H1 (cell line): ENCODE results near the gene TLCD2. TPM values are rescaled to one million over a fixed set of nuclear protein-coding genes. Genes with fewer than 3 reads are reported as not detected.

Experiments
- CREB1 ChIP-seq: IDR thresholded peaks from 2 replicates; pipeline ENCODE4 v1.6.1; 2012; ENCODE audit warnings: inconsistent platforms
- EP300 ChIP-seq, 2 experiments: IDR thresholded peaks; 1 replicate in 1 of 2; 2 replicates in 1 of 2; pipeline ENCODE4 v1.6.1; 2011 to 2012; ENCODE audit warnings: low read depth in 2 of 2, low read length in 2 of 2, mild to moderate bottlenecking in 2 of 2, borderline replicate concordance in 1 of 2, inconsistent platforms in 1 of 2, moderate library complexity in 1 of 2
- TAF7 ChIP-seq: optimal IDR thresholded peaks from 2 replicates; pipeline ENCODE3; 2011; ENCODE audit warnings: low read depth, mild to moderate bottlenecking, inconsistent platforms, low read length, moderate library complexity, borderline replicate concordance
- ZNF274 ChIP-seq: IDR thresholded peaks from 2 replicates; pipeline ENCODE4 v1.7.0; 2012; ENCODE audit warnings: low read length, borderline replicate concordance; ENCODE audit errors: extremely low read depth
- polyA plus RNA-seq, 7 experiments: library from polyadenylated mRNA; depleted of rRNA in 3 of 7; stranded (reverse) in 5 of 7; unstranded in 2 of 7; fragments of >200 nt in 5 of 7; fragments of 200-250 nt in 2 of 7; gene quantifications; 1 replicate in 5 of 7; 2 replicates in 1 of 7; 4 replicates in 1 of 7; pipeline versions ENCODE4 v1.2.1 to v1.2.3, GENCODE V29; 2011 to 2013; ENCODE audit warnings: missing spikeins in 2 of 7, mixed read lengths in 2 of 7
- total RNA-seq: library from RNA; stranded (reverse); fragmentation: NEBNext Ultra II Directional; extraction: Animal tissue kit (Norgen Biotek cat#: 25700); gene quantifications from 2 replicates; pipeline ENCODE4 v1.2.1, GENCODE V29; 2021
- TF ChIP-seq, protein P1 (sequence below): fragments of 300-600 bp; sonication (generic); IDR thresholded peaks from 2 replicates; pipeline ENCODE4 v1.7.1; 2012; ENCODE audit warnings: low read length, moderate library complexity, mild to moderate bottlenecking, inconsistent platforms; ENCODE audit not compliant: insufficient replicate concordance

TLCD2 gene
- total and polyA plus RNA-seq, 2 of the 8 experiments (the other 6 are each of a cell fraction or from before 2014, with no cell fraction given): 0.47 to 1.4 TPM

DNA sequence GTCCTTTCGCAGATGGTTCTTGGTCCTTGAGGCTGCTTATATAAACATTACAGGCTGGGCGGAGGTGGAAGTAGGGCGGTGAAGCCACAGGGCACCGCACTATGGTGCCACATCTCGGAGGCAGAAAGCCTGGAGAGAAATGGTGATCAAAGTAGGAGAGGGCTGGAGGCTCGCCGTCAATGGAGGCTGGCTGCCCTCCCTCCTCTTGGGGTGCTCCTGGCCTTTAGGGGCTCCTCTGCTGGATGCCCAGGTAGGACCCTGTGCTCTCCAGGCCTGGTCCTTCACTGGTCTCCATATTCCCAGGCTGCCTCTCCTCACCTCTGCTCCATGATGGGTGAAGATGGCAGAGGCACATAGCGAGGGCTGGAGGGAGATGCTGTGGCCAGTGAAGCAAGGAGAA lies 2.1 kb upstream of the TLCD2 start (continued):
- TF ChIP-seq, protein P1, sequence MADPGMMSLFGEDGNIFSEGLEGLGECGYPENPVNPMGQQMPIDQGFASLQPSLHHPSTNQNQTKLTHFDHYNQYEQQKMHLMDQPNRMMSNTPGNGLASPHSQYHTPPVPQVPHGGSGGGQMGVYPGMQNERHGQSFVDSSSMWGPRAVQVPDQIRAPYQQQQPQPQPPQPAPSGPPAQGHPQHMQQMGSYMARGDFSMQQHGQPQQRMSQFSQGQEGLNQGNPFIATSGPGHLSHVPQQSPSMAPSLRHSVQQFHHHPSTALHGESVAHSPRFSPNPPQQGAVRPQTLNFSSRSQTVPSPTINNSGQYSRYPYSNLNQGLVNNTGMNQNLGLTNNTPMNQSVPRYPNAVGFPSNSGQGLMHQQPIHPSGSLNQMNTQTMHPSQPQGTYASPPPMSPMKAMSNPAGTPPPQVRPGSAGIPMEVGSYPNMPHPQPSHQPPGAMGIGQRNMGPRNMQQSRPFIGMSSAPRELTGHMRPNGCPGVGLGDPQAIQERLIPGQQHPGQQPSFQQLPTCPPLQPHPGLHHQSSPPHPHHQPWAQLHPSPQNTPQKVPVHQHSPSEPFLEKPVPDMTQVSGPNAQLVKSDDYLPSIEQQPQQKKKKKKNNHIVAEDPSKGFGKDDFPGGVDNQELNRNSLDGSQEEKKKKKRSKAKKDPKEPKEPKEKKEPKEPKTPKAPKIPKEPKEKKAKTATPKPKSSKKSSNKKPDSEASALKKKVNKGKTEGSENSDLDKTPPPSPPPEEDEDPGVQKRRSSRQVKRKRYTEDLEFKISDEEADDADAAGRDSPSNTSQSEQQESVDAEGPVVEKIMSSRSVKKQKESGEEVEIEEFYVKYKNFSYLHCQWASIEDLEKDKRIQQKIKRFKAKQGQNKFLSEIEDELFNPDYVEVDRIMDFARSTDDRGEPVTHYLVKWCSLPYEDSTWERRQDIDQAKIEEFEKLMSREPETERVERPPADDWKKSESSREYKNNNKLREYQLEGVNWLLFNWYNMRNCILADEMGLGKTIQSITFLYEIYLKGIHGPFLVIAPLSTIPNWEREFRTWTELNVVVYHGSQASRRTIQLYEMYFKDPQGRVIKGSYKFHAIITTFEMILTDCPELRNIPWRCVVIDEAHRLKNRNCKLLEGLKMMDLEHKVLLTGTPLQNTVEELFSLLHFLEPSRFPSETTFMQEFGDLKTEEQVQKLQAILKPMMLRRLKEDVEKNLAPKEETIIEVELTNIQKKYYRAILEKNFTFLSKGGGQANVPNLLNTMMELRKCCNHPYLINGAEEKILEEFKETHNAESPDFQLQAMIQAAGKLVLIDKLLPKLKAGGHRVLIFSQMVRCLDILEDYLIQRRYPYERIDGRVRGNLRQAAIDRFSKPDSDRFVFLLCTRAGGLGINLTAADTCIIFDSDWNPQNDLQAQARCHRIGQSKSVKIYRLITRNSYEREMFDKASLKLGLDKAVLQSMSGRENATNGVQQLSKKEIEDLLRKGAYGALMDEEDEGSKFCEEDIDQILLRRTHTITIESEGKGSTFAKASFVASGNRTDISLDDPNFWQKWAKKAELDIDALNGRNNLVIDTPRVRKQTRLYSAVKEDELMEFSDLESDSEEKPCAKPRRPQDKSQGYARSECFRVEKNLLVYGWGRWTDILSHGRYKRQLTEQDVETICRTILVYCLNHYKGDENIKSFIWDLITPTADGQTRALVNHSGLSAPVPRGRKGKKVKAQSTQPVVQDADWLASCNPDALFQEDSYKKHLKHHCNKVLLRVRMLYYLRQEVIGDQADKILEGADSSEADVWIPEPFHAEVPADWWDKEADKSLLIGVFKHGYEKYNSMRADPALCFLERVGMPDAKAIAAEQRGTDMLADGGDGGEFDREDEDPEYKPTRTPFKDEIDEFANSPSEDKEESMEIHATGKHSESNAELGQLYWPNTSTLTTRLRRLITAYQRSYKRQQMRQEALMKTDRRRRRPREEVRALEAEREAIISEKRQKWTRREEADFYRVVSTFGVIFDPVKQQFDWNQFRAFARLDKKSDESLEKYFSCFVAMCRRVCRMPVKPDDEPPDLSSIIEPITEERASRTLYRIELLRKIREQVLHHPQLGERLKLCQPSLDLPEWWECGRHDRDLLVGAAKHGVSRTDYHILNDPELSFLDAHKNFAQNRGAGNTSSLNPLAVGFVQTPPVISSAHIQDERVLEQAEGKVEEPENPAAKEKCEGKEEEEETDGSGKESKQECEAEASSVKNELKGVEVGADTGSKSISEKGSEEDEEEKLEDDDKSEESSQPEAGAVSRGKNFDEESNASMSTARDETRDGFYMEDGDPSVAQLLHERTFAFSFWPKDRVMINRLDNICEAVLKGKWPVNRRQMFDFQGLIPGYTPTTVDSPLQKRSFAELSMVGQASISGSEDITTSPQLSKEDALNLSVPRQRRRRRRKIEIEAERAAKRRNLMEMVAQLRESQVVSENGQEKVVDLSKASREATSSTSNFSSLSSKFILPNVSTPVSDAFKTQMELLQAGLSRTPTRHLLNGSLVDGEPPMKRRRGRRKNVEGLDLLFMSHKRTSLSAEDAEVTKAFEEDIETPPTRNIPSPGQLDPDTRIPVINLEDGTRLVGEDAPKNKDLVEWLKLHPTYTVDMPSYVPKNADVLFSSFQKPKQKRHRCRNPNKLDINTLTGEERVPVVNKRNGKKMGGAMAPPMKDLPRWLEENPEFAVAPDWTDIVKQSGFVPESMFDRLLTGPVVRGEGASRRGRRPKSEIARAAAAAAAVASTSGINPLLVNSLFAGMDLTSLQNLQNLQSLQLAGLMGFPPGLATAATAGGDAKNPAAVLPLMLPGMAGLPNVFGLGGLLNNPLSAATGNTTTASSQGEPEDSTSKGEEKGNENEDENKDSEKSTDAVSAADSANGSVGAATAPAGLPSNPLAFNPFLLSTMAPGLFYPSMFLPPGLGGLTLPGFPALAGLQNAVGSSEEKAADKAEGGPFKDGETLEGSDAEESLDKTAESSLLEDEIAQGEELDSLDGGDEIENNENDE: no peak
- TF ChIP-seq CREB1: no peak
- TF ChIP-seq ZNF274: no peak
- no peak for TF ChIP-seq TAF7
- TF ChIP-seq EP300 (IDR thresholded peaks at IDR 0.05; ENCODE audit: borderline replicate concordance in 1 of 2, low read depth in 2 of 2, low read length in 2 of 2): no peak
